K562 (cell line): ENCODE data around the gene SKAP1. TPM values are rescaled to one million over a fixed set of nuclear protein-coding genes. Genes with fewer than 3 reads are reported as not detected.

Experiments used
- ATAC-seq: fragments of 200-7000 bp; cut with Tn5 transposase; 3 replicates; pipeline ENCODE4 v1.9.1; 2020; ENCODE audit warnings: moderate library complexity
- BruUV-seq: library from RNA; stranded (reverse); fragments of 400-500 nt; replicated peaks from 2 replicates; lab custom pipeline; 2021; lab: Mats Ljungman, UMichigan
- CTCF ChIA-PET: fragments of 300-600 bp; formaldehyde crosslinking; extraction: SDS; loops from one replicate; lab custom pipeline; 2021; ENCODE audit warnings: low intra/inter-chr PET ratio; lab: Yijun Ruan, JAX
- POLR2A ChIA-PET: fragments of 300-600, 350-650 bp; sonication (Branson Sonifier 250); formaldehyde crosslinking; extraction: SDS; loops from one replicate; lab custom pipeline; 2021; ENCODE audit warnings: antibody characterized with exemption, inconsistent platforms; lab: Yijun Ruan, JAX
- DNase-seq, 4 experiments: peaks; one replicate each; pipeline versions ENCODE4 v3.0.0 to v3.0.0-alpha.2; 2011 to 2018; ENCODE audit warnings: low spot score in 3 of 4, mixed read lengths in 3 of 4; ENCODE audit errors: extremely low read depth in 1 of 4
- FAIRE-seq: peaks from 2 replicates; lab custom pipeline; 2011; peaks lifted over from hg19 to GRCh38; lab: Jason Lieb, UNC
- H2AFZ ChIP-seq: 2 replicates; pipeline ENCODE4 v1.6.0; 2011; ENCODE audit warnings: low read depth, low read length, control low read depth, inconsistent platforms
- H3K27ac ChIP-seq: fragments of 200-600 bp; 3 replicates; pipeline ENCODE4 v1.8.0; 2011; ENCODE audit warnings: low read depth, mild to moderate bottlenecking, control low read depth, inconsistent platforms, low read length, moderate library complexity, mixed read lengths; ENCODE audit errors: extremely low read depth
- H3K27me3 ChIP-seq, 2 experiments: fragments of 300-600 bp in 1 of 2; 2 replicates in 1 of 2; 3 replicates in 1 of 2; pipeline versions ENCODE4 v1.6.0 to v1.8.0; 2011; ENCODE audit warnings: inconsistent platforms in 2 of 2, low read length in 2 of 2, mild to moderate bottlenecking in 1 of 2, mixed read lengths in 1 of 2, moderate library complexity in 1 of 2; ENCODE audit not compliant: control insufficient read depth in 2 of 2, insufficient read depth in 2 of 2
- H3K36me3 ChIP-seq: fragments of 300-600 bp; 3 replicates; pipeline ENCODE4 v1.8.0; 2011; ENCODE audit warnings: mild to moderate bottlenecking, low read length, inconsistent platforms; ENCODE audit not compliant: control insufficient read depth, insufficient read depth
- H3K4me1 ChIP-seq, 2 experiments: fragments of 200-600 bp in 1 of 2; replicated peaks in 1 of 2; 2 replicates in 1 of 2; 3 replicates in 1 of 2; pipeline versions ENCODE4 v1.5.1 to v1.8.0; 2011; ENCODE audit warnings: inconsistent platforms in 2 of 2, low read length in 2 of 2, mild to moderate bottlenecking in 1 of 2, mixed read lengths in 1 of 2, moderate library complexity in 1 of 2; ENCODE audit not compliant: control insufficient read depth in 2 of 2, insufficient read depth in 2 of 2
- H3K4me2 ChIP-seq: 2 replicates; pipeline ENCODE4 v1.6.1; 2011; ENCODE audit warnings: low read length, control low read depth, inconsistent platforms, mixed read lengths; ENCODE audit not compliant: insufficient read depth
- H3K4me3 ChIP-seq: fragments of 200-600 bp; sonication (generic), shearing (Covaris generic); 2 replicates; pipeline ENCODE4 v1.5.1; 2016; ENCODE audit warnings: control low read depth, inconsistent platforms
- H3K79me2 ChIP-seq: fragments of 200-600 bp; 3 replicates; pipeline ENCODE4 v1.8.0; 2011; ENCODE audit warnings: low read length, inconsistent platforms; ENCODE audit not compliant: control insufficient read depth, insufficient read depth
- H3K9ac ChIP-seq, 2 experiments: 2 replicates each; pipeline versions ENCODE4 v1.6.0 to v1.6.1; 2011; ENCODE audit warnings: low read depth in 2 of 2, low read length in 2 of 2, control low read depth in 1 of 2, inconsistent platforms in 1 of 2, mild to moderate bottlenecking in 1 of 2, mixed read lengths in 1 of 2; ENCODE audit not compliant: insufficient read depth in 1 of 2
- H3K9me1 ChIP-seq: one replicate; pipeline ENCODE4 v1.6.0; 2011; ENCODE audit warnings: inconsistent platforms, mild to moderate bottlenecking, low read length, moderate library complexity; ENCODE audit not compliant: control insufficient read depth, insufficient read depth
- H3K9me3 ChIP-seq: replicated peaks from 2 replicates; pipeline ENCODE4 v1.5.1; 2011; ENCODE audit warnings: low read depth, low read length, inconsistent platforms; ENCODE audit not compliant: control insufficient read depth, insufficient read depth
- H4K20me1 ChIP-seq: replicated peaks from 2 replicates; pipeline ENCODE4 v1.6.1; 2011; ENCODE audit warnings: low read length, inconsistent platforms, mixed read lengths; ENCODE audit not compliant: control insufficient read depth, insufficient read depth
- AFF1 ChIP-seq, 2 experiments: fragments of 450-650 bp; IDR thresholded peaks; 2 replicates each; pipeline ENCODE4 v1.6.1; 2018; ENCODE audit warnings: mild to moderate bottlenecking in 2 of 2, low read depth in 1 of 2; ENCODE audit not compliant: partially characterized antibody in 2 of 2
- FOSL1 ChIP-seq: fragments of 200-800 bp; sonication (Bioruptor generic); conservative IDR thresholded peaks from 2 replicates; pipeline ENCODE4 v1.6.1; 2016; ENCODE audit warnings: missing genetic modification characterization, missing compliant biosample characterization
- GABPA ChIP-seq: fragments of 200-800 bp; sonication (Bioruptor generic); conservative IDR thresholded peaks from 2 replicates; pipeline ENCODE4 v1.6.1; 2016; ENCODE audit warnings: low read depth, missing genetic modification characterization, missing compliant biosample characterization
- ID3 ChIP-seq, 2 experiments: fragments of 250-450 bp in 1 of 2; fragments of 450-650 bp in 1 of 2; sonication (Bioruptor Pico) in 1 of 2; IDR thresholded peaks; 2 replicates each; pipeline versions ENCODE4 v1.6.1 to v1.8.0; 2016 to 2021; ENCODE audit warnings: mild to moderate bottlenecking in 2 of 2, moderate library complexity in 2 of 2, missing compliant biosample characterization in 1 of 2, missing genetic modification characterization in 1 of 2
- JUND ChIP-seq, 2 experiments: IDR thresholded peaks; 2 replicates in 1 of 2; 3 replicates in 1 of 2; pipeline ENCODE4 v1.6.1; 2011; ENCODE audit warnings: borderline replicate concordance in 2 of 2, low read depth in 2 of 2, low read length in 2 of 2, improper control_type of control experiment in 1 of 2, missing biosample characterization in 1 of 2, missing genetic modification characterization in 1 of 2, missing genetic modification reagents in 1 of 2
- MED1 ChIP-seq: sonication (generic); formaldehyde crosslinking; IDR thresholded peaks from 2 replicates; pipeline ENCODE4 v1.8.1; 2023; ENCODE audit warnings: missing genetic modification reagents, borderline replicate concordance
- NKRF ChIP-seq: fragments of 450-650 bp; IDR thresholded peaks from 2 replicates; pipeline ENCODE4 v1.6.1; 2016; ENCODE audit warnings: borderline replicate concordance
- PHTF2 ChIP-seq: fragments of 250-450 bp; sonication (Bioruptor Pico); IDR thresholded peaks from 2 replicates; pipeline ENCODE4 v1.5.0; 2021; ENCODE audit warnings: mild to moderate bottlenecking
- PREB ChIP-seq: sonication (generic); formaldehyde crosslinking; IDR thresholded peaks from 2 replicates; pipeline ENCODE4 v1.8.1; 2023; ENCODE audit warnings: mild to moderate bottlenecking, missing genetic modification reagents
- PTRF ChIP-seq: fragments of 450-650 bp; IDR thresholded peaks from 2 replicates; pipeline ENCODE4 v1.6.1; 2016; ENCODE audit warnings: mild to moderate bottlenecking, missing genetic modification characterization, missing compliant biosample characterization
- WGBS: fragments of 100-300 bp; shearing (Covaris generic); methylation state at CpG from one replicate; pipeline ENCODE4 v1.1.6; 2016; ENCODE audit warnings: low coverage, mixed read lengths; ENCODE audit not compliant: insufficient coverage; ENCODE audit errors: missing lambda C conversion rate; 5-methylcytosine and 5-hydroxymethylcytosine counted together
- in situ Hi-C: fragments of 300-500 bp; cut with MboI; formaldehyde crosslinking; loops from 4 replicates; pipeline ENCODE4 v1.15.0; 2018; ENCODE audit warnings: inconsistent platforms, mixed read lengths
- intact Hi-C: fragments of 100-400 bp; cut with micrococcal nuclease; formaldehyde crosslinking; loops from 2 replicates; pipeline ENCODE4 v1.14.2; 2022
- polyA plus RNA-seq, 8 experiments: library from polyadenylated mRNA; depleted of rRNA in 4 of 8; stranded (reverse) in 5 of 8; unstranded in 3 of 8; fragments of >200 nt; fragmentation: Nextera tagmentation in 2 of 8; fragmentation: Illumina TruSeq in 1 of 8; extraction: Ambion mirVana in 2 of 8; extraction: Trizol in 1 of 8; gene quantifications; 2 replicates each; pipeline versions ENCODE4 v1.2.1 to v1.2.3, GENCODE V29; 2011 to 2014; ENCODE audit warnings: inconsistent platforms in 1 of 8, missing spikeins in 1 of 8
- total RNA-seq, 7 experiments: library from RNA; depleted of rRNA in 6 of 7; stranded (reverse); fragments of >200 nt in 6 of 7; fragmentation: Illumina TruSeq in 2 of 7; extraction: Trizol in 2 of 7; gene quantifications; 2 replicates each; pipeline versions ENCODE4 v1.2.1 to v1.2.3, GENCODE V29; 2011 to 2021; ENCODE audit warnings: low replicate concordance in 1 of 7

Gene SKAP1
- total and polyA plus RNA-seq, 9 of the 15 experiments (the other 6 are each of a cell fraction or from before 2014, with no cell fraction given), result 0.06 to 0.80 (median 0.10) TPM; not detected in 4

- TF ChIP-seq NKRF, result no peak
- TF ChIP-seq PHTF2 (CRISPR knock-in tag), result no peak
Observed at GRCh38 chr17:48143629-48144028, 286.4 kb downstream of the SKAP1 start (continued).

- H3K4me2 ChIP-seq, result no peak overlapping the region
- H3K36me3 ChIP-seq, result no peaks in the 10 kb centered on the region
- TF ChIP-seq JUND (IDR thresholded peaks at IDR 0.05; ENCODE audit: borderline replicate concordance, low read depth, low read length), result no peak
- 0 out of 3 replicates have a peak, but pooled peaks have one; percentile 30 for TF ChIP-seq JUND (tag; IDR thresholded peaks at IDR 0.05; ENCODE audit: borderline replicate concordance, low read depth, low read length)
- no peak for TF ChIP-seq AFF1 (IDR thresholded peaks at IDR 0.05; ENCODE audit: low read depth in 1 of 2, partially characterized antibody in 2 of 2)
- TF ChIP-seq PREB (CRISPR knock-in tag), result no peak
- TF ChIP-seq FOSL1 (tag), result peak; percentile 38; the same call in 1 of the 2 replicates
- no peak for TF ChIP-seq MED1
- no peak for TF ChIP-seq ID3 (CRISPR knock-in tag; IDR thresholded peaks at IDR 0.05)
- TF ChIP-seq ID3 (tag; IDR thresholded peaks at IDR 0.05), result no peak
- TF ChIP-seq PTRF, result no peak
- peak; percentile 45 for TF ChIP-seq GABPA (tag)
- TF ChIP-seq, all 486 proteins: peak for 3
- DNase-seq (no peak), FAIRE-seq (no peak), ATAC-seq (no peak; the same call in 2 of the 3 replicates)
- H3K27me3 ChIP-seq, result peaks cover 25 to 32% of the 10 kb centered on the region in 2 experiments; a peak in 4 of 5 replicates
- H3K9me3 ChIP-seq, result no peaks in the 10 kb centered on the region
- H3K9me1 ChIP-seq, result no peaks in the 10 kb centered on the region
- in situ Hi-C loops (loop anchor here (5.0 kb wide), 1 partner anchor 113 kb away; no protein-coding TSS in a partner anchor), intact Hi-C loops (loop anchor here (10.0 kb wide), 1 partner anchor 295 kb away; the partner anchor contains the start of gene SCRN2)
- WGBS, result 10% methylated on average over 2 of the region's 2 CpGs
- no TSS peak for BruUV-seq
- no peak overlapping the region for H3K9ac ChIP-seq
- no peaks in the 10 kb centered on the region; a peak in 1 of 5 replicates for H3K4me1 ChIP-seq
- ChIA-PET CTCF (no interaction called here), POLR2A (interaction anchor here (1.1 to 2.3 kb wide), 2 partner anchors 9 to 39 kb away, joined by 3 to 6 read pairs; no protein-coding TSS in a partner anchor)
- H4K20me1 ChIP-seq, result no peaks in the 10 kb centered on the region
- no peaks in the 10 kb centered on the region for H3K79me2 ChIP-seq
- no peak overlapping the region for H3K27ac ChIP-seq
- no peak overlapping the region for H2AFZ ChIP-seq
- no peak overlapping the region for H3K4me3 ChIP-seq
Observed at GRCh38 chr17:48139944-48140343, 290.1 kb downstream of the SKAP1 start.
